KMS-11 (cell line): Measurements from ENCODE around the gene RIOK3.
"Not testable (repeated sequence)": the region's sequence is repeated elsewhere in the genome, so short reads cannot be mapped to it uniquely, and the experiment has no call there.

Source experiments
- H2AFZ ChIP-seq: fragments of 200-600 bp; sonication (generic); 2 replicates; pipeline ENCODE4 v1.6.1; 2016; ENCODE audit warnings: antibody characterized with exemption, mixed run types, low read depth
- H3K27ac ChIP-seq: fragments of 200-600 bp; sonication (generic); 2 replicates; pipeline ENCODE4 v1.6.1; 2016; ENCODE audit warnings: mild to moderate bottlenecking, mixed run types
- H3K27me3 ChIP-seq: fragments of 200-600 bp; sonication (generic); 2 replicates; pipeline ENCODE4 v1.6.1; 2017; ENCODE audit warnings: mild to moderate bottlenecking, low read depth, mixed run types, moderate library complexity; ENCODE audit not compliant: insufficient read depth
- H3K36me3 ChIP-seq: fragments of 200-600 bp; sonication (generic); 2 replicates; pipeline ENCODE4 v1.6.1; 2017; ENCODE audit warnings: mild to moderate bottlenecking, mixed run types; ENCODE audit not compliant: insufficient read depth
- H3K4me1 ChIP-seq: fragments of 200-600 bp; sonication (generic); 2 replicates; pipeline ENCODE4 v1.6.1; 2016; ENCODE audit warnings: mild to moderate bottlenecking, low read depth, mixed run types; ENCODE audit not compliant: poor library complexity, severe bottlenecking
- H3K4me2 ChIP-seq: fragments of 200-600 bp; sonication (generic); 2 replicates; pipeline ENCODE4 v1.7.0; 2016; ENCODE audit warnings: mild to moderate bottlenecking, mixed run types
- H3K4me3 ChIP-seq: fragments of 200-600 bp; sonication (generic); IDR thresholded peaks from 2 replicates; pipeline ENCODE4 v1.6.1; 2017; ENCODE audit warnings: low read depth, low read length, mixed read lengths; ENCODE audit not compliant: insufficient read depth
- H3K79me2 ChIP-seq: fragments of 200-600 bp; sonication (generic); 2 replicates; pipeline ENCODE4 v1.6.1; 2016; ENCODE audit warnings: low read depth, mixed run types; ENCODE audit not compliant: insufficient read depth
- H3K9ac ChIP-seq: fragments of 200-600 bp; sonication (generic); 2 replicates; pipeline ENCODE4 v1.6.1; 2016; ENCODE audit warnings: mild to moderate bottlenecking, mixed run types
- H4K20me1 ChIP-seq: fragments of 200-600 bp; sonication (generic); 2 replicates; pipeline ENCODE4 v1.6.1; 2016; ENCODE audit warnings: mild to moderate bottlenecking, mixed run types; ENCODE audit not compliant: insufficient read depth
- TF ChIP-seq, protein P1 (sequence below): fragments of 200-600 bp; sonication (generic); conservative IDR thresholded peaks from 2 replicates; pipeline ENCODE4 v1.6.1; 2017; ENCODE audit warnings: low read depth, mild to moderate bottlenecking, antibody characterized with exemption, low read length, moderate library complexity, mixed read lengths

RIOK3 gene

GRCh38 chr18:23484561-23485182, 31.6 kb downstream of the RIOK3 start:
- H3K4me1 ChIP-seq, result peaks cover 9% of the 10 kb centered on the region
- no peaks in the 10 kb centered on the region for H4K20me1 ChIP-seq
- H3K4me2 ChIP-seq, result no peak overlapping the region
- no peak overlapping the region for H3K9ac ChIP-seq
- H3K27me3 ChIP-seq, result no peaks in the 10 kb centered on the region
- TF ChIP-seq, protein P1, sequence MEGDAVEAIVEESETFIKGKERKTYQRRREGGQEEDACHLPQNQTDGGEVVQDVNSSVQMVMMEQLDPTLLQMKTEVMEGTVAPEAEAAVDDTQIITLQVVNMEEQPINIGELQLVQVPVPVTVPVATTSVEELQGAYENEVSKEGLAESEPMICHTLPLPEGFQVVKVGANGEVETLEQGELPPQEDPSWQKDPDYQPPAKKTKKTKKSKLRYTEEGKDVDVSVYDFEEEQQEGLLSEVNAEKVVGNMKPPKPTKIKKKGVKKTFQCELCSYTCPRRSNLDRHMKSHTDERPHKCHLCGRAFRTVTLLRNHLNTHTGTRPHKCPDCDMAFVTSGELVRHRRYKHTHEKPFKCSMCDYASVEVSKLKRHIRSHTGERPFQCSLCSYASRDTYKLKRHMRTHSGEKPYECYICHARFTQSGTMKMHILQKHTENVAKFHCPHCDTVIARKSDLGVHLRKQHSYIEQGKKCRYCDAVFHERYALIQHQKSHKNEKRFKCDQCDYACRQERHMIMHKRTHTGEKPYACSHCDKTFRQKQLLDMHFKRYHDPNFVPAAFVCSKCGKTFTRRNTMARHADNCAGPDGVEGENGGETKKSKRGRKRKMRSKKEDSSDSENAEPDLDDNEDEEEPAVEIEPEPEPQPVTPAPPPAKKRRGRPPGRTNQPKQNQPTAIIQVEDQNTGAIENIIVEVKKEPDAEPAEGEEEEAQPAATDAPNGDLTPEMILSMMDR, result no peak
- H3K36me3 ChIP-seq, result no peaks in the 10 kb centered on the region; the same call in 1 of the 2 replicates
- no peak overlapping the region for H3K27ac ChIP-seq
- H3K4me3 ChIP-seq, result no peak overlapping the region
- H3K79me2 ChIP-seq, result no peaks in the 10 kb centered on the region
- H2AFZ ChIP-seq, result no peak overlapping the region

GRCh38 chr18:23485386-23485785, 32.3 kb downstream of the RIOK3 start:
- Histone ChIP-seq H3K27ac (no peak overlapping the region), H3K79me2 (no peaks in the 10 kb centered on the region)

DNA sequence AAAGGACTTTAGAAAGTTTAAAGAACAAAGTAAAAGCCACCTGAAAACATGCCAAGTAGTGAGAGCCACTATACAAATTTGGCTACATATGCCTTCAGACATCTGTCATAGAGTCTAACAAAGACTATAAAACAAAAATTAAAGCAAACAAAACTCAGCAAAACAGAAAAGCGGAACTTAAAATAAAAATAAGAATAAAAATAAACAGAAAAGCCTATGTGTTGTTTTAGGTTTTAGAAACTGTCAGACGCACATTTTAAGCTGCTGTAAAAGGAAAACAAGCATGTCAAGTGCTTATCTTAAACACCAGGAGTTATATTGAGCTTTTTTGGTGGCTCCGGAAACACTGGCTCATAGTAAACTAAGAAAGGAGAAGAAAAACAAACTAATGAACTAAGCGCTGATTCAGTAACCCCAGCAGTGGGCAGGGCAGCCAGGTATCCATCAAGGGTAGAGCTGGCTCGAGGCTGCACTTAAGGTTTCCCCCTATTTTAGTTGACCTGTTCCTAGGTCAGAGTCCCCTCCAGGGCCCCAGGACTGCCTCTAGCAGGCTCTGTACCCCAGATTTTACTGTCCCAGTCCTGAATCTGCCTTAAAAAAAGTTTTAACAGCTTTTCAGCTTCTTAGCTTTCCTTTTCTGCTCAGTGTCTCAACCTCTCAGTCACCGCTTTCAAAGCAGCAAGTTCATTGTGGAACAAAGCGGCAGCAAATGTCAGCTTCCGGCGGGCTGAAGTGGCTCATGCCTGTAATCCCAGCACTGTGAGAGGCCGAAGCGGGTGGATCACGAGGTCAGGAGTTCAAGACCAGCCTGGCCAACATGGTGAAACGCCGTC, 34.9 kb downstream of the RIOK3 start:
- no peaks in the 10 kb centered on the region for H3K79me2 ChIP-seq
- H3K4me3 ChIP-seq, result no peak overlapping the region
- H3K9ac ChIP-seq, result no peak overlapping the region
- H3K4me1 ChIP-seq, result peaks cover 2% of the 10 kb centered on the region
- H3K4me2 ChIP-seq, result no peak overlapping the region
- H3K27ac ChIP-seq, result no peak overlapping the region
- no peaks in the 10 kb centered on the region for H4K20me1 ChIP-seq
- no peak overlapping the region for H2AFZ ChIP-seq
- TF ChIP-seq, protein P1, result no peak
- H3K27me3 ChIP-seq, result no peaks in the 10 kb centered on the region
- H3K36me3 ChIP-seq, result no peaks in the 10 kb centered on the region

More at GRCh38 chr18:23485386-23485785, 32.3 kb downstream of the RIOK3 start:
- Histone ChIP-seq H3K36me3 (no peaks in the 10 kb centered on the region), H3K27me3 (no peaks in the 10 kb centered on the region), H3K4me2 (no peak overlapping the region), H2AFZ (no peak overlapping the region), H3K9ac (no peak overlapping the region), H3K4me1 (peaks cover 9% of the 10 kb centered on the region), H4K20me1 (no peaks in the 10 kb centered on the region), H3K4me3 (no peak overlapping the region)
- TF ChIP-seq, protein P1, result no peak

- not testable (repeated sequence) for H4K20me1 ChIP-seq, H3K9ac ChIP-seq, H3K27ac ChIP-seq, H3K79me2 ChIP-seq, H3K36me3 ChIP-seq, H3K4me1 ChIP-seq, H2AFZ ChIP-seq, H3K4me2 ChIP-seq, H3K27me3 ChIP-seq, H3K4me3 ChIP-seq
Observed at GRCh38 chr18:23489586-23489985, 36.5 kb downstream of the RIOK3 start.

DNA sequence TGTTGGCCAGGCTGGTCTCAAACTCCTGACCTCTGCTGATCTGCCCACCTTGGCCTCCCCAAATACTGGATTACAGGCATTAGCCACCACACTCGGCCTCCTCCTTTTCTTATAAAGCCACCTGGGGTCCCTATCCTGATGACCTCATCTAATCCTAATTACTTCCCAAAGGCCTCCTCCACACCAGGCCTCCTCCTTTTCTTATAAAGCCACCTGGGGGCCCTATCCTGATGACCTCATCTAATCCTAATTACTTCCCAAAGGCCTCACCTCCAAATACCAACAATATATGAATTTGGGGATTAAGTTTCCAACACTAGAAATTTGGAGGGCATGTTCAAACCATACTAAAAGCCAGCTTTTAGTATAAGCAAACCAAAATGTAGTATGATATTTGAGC, 40.6 kb downstream of the RIOK3 start:
- H3K9ac ChIP-seq, result no peak overlapping the region
- no peak overlapping the region for H2AFZ ChIP-seq
- no peaks in the 10 kb centered on the region for H3K36me3 ChIP-seq
- H3K4me3 ChIP-seq, result no peak overlapping the region
- H4K20me1 ChIP-seq, result no peaks in the 10 kb centered on the region
- H3K27ac ChIP-seq, result no peak overlapping the region
- TF ChIP-seq, protein P1, result no peak
- H3K79me2 ChIP-seq, result no peaks in the 10 kb centered on the region
- no peak overlapping the region for H3K4me2 ChIP-seq
- H3K27me3 ChIP-seq, result no peaks in the 10 kb centered on the region
- H3K4me1 ChIP-seq, result peaks cover 4% of the 10 kb centered on the region
